GM12878 (cell line): Measurements from ENCODE around the gene TTC29. TPM values are rescaled to one million over a fixed set of nuclear protein-coding genes. Genes with fewer than 3 reads are reported as not detected.

ENCODE experiments used
- ATF2 ChIP-seq: IDR thresholded peaks from 2 replicates; pipeline ENCODE4 v1.6.1; 2012; ENCODE audit warnings: low read length, inconsistent platforms
- E2F8 ChIP-seq: fragments of 450-650 bp; IDR thresholded peaks from 2 replicates; pipeline ENCODE4 v1.6.1; 2018; ENCODE audit warnings: mild to moderate bottlenecking, low read depth, moderate library complexity; ENCODE audit not compliant: partially characterized antibody
- E4F1 ChIP-seq: fragments of 450-650 bp; IDR thresholded peaks from 2 replicates; pipeline ENCODE4 v1.6.1; 2018; ENCODE audit warnings: borderline replicate concordance, mild to moderate bottlenecking; ENCODE audit not compliant: partially characterized antibody
- NKRF ChIP-seq: fragments of 450-650 bp; conservative IDR thresholded peaks from 2 replicates; pipeline ENCODE4 v1.6.1; 2017; ENCODE audit warnings: mild to moderate bottlenecking, moderate library complexity
- NR2F1 ChIP-seq: fragments of 450-650 bp; conservative IDR thresholded peaks from 2 replicates; pipeline ENCODE4 v1.6.1; 2017; ENCODE audit warnings: mild to moderate bottlenecking
- polyA plus RNA-seq, 11 experiments: library from polyadenylated mRNA; depleted of rRNA in 4 of 11; unstranded in 6 of 11; stranded (reverse) in 5 of 11; fragments of >200 nt; fragmentation: Nextera tagmentation in 4 of 11; fragmentation: Illumina TruSeq in 1 of 11; extraction: Ambion mirVana in 4 of 11; extraction: Trizol in 1 of 11; gene quantifications; 1 replicate in 1 of 11; 2 replicates in 10 of 11; pipeline versions ENCODE4 v1.2.1 to v1.2.3, GENCODE V29; 2011 to 2016; ENCODE audit warnings: inconsistent platforms in 2 of 11, missing spikeins in 2 of 11, low read depth in 1 of 11
- total RNA-seq, 4 experiments: library from RNA; depleted of rRNA in 3 of 4; stranded (reverse); fragments of >200 nt in 3 of 4; fragmentation: Illumina TruSeq in 1 of 4; extraction: Trizol in 1 of 4; gene quantifications; 2 replicates each; pipeline versions ENCODE4 v1.2.1 to v1.2.3, GENCODE V29; 2013 to 2021

TTC29 gene
- total and polyA plus RNA-seq, 10 of the 15 experiments (the other 5 are each of a cell fraction or from before 2014, with no cell fraction given) = not detected

- TF ChIP-seq E2F8 (no peak), ATF2 (no peak), NR2F1 (no peak), E4F1 (no peak), NKRF (no peak)
Measured at GRCh38 chr4:146795711-146796110, 150.0 kb downstream of the TTC29 start (continued).
